H1 (cell line): Measurements from ENCODE around the gene TMEM198. TPM values are rescaled to one million over a fixed set of nuclear protein-coding genes. Genes with fewer than 3 reads are reported as not detected.

Experiments used
- CTCF ChIA-PET: fragments of 300-600 bp; sonication (Branson Sonifier 250); formaldehyde crosslinking; loops from one replicate; lab custom pipeline; 2021; ENCODE audit not compliant: partially characterized antibody; lab: Charles Lee
- POLR2A ChIA-PET: fragments of 300-600 bp; sonication (Branson Sonifier 250); formaldehyde crosslinking; loops from one replicate; lab custom pipeline; 2021; ENCODE audit warnings: inconsistent platforms; ENCODE audit not compliant: partially characterized antibody; lab: Charles Lee
- DNase-seq, 2 experiments: peaks; one replicate each; pipeline versions ENCODE4 v3.0.0 to v3.0.0-alpha.2; 2010 to 2022; ENCODE audit warnings: low spot score in 2 of 2, low read depth in 1 of 2, mixed read lengths in 1 of 2
- FAIRE-seq: peaks from 2 replicates; lab custom pipeline; 2011; peaks lifted over from hg19 to GRCh38; lab: Jason Lieb, UNC
- H2AFZ ChIP-seq: 2 replicates; pipeline ENCODE4 v1.8.1; 2012; ENCODE audit warnings: low read length, inconsistent platforms
- H2AK5ac ChIP-seq: 2 replicates; pipeline ENCODE4 v1.6.1; 2013; ENCODE audit warnings: low read depth, low read length
- H2BK120ac ChIP-seq: replicated peaks from 2 replicates; pipeline ENCODE3; 2013; ENCODE audit warnings: low read depth, low read length, inconsistent platforms
- H2BK12ac ChIP-seq: 2 replicates; pipeline ENCODE4 v1.6.1; 2013; ENCODE audit warnings: low read depth, low read length
- H2BK15ac ChIP-seq: 2 replicates; pipeline ENCODE4 v1.6.1; 2013; ENCODE audit warnings: low read length
- H2BK20ac ChIP-seq: 2 replicates; pipeline ENCODE4 v1.6.1; 2013; ENCODE audit warnings: low read length
- H2BK5ac ChIP-seq: 2 replicates; pipeline ENCODE4 v1.6.1; 2013; ENCODE audit warnings: low read depth, low read length
- H3K14ac ChIP-seq: 2 replicates; pipeline ENCODE4 v1.6.1; 2013; ENCODE audit warnings: inconsistent platforms; ENCODE audit not compliant: insufficient read length
- H3K18ac ChIP-seq: 2 replicates; pipeline ENCODE4 v1.6.1; 2013; ENCODE audit warnings: low read length; ENCODE audit errors: extremely low read depth
- H3K23ac ChIP-seq: 2 replicates; pipeline ENCODE4 v1.6.1; 2013; ENCODE audit warnings: inconsistent platforms; ENCODE audit not compliant: insufficient read length
- H3K23me2 ChIP-seq: 2 replicates; pipeline ENCODE4 v1.6.1; 2013; ENCODE audit warnings: low read depth, low read length
- H3K27ac ChIP-seq: 2 replicates; pipeline ENCODE4 v1.6.1; 2011; ENCODE audit warnings: low read depth, low read length, inconsistent platforms
- H3K27me3 ChIP-seq, 4 experiments: replicated peaks in 1 of 4; 1 replicate in 1 of 4; 2 replicates in 3 of 4; pipeline versions ENCODE4 v1.6.1 to v1.8.1; 2011 to 2013; ENCODE audit warnings: low read length in 3 of 4, mild to moderate bottlenecking in 3 of 4, inconsistent platforms in 2 of 4, mixed read lengths in 2 of 4, moderate library complexity in 1 of 4; ENCODE audit not compliant: control insufficient read depth in 3 of 4, insufficient read depth in 3 of 4; ENCODE audit errors: extremely low read depth in 1 of 4
- H3K36me3 ChIP-seq, 4 experiments: 2 replicates each; pipeline versions ENCODE4 v1.6.1 to v1.8.1; 2011 to 2013; ENCODE audit warnings: mild to moderate bottlenecking in 4 of 4, low read length in 3 of 4, moderate library complexity in 2 of 4, control low read depth in 1 of 4, inconsistent platforms in 1 of 4; ENCODE audit not compliant: insufficient read depth in 4 of 4, control insufficient read depth in 2 of 4
- H3K4ac ChIP-seq: replicated peaks from 2 replicates; pipeline ENCODE3; 2013; ENCODE audit warnings: low read length, low read depth, mixed read lengths, inconsistent platforms; ENCODE audit not compliant: insufficient read length
- H3K4me1 ChIP-seq, 4 experiments: replicated peaks in 1 of 4; 1 replicate in 1 of 4; 2 replicates in 3 of 4; pipeline versions ENCODE4 v1.6.1 to v1.8.1; 2011 to 2013; ENCODE audit warnings: low read length in 3 of 4, inconsistent platforms in 2 of 4, mixed read lengths in 1 of 4; ENCODE audit not compliant: insufficient read depth in 4 of 4, control insufficient read depth in 3 of 4
- H3K4me2 ChIP-seq, 2 experiments: 2 replicates each; pipeline versions ENCODE4 v1.6.1 to v1.8.1; 2011 to 2013; ENCODE audit warnings: low read depth in 2 of 2, low read length in 2 of 2, control low read depth in 1 of 2, inconsistent platforms in 1 of 2, mild to moderate bottlenecking in 1 of 2; ENCODE audit not compliant: insufficient read depth in 1 of 2
- H3K4me3 ChIP-seq, 4 experiments: fragments of 200-600, 300-600 bp in 1 of 4; sonication (generic), shearing (Covaris generic), sonication (Bioruptor Twin) in 1 of 4; 2 replicates each; pipeline versions ENCODE4 v1.5.1 to v1.8.1; 2011 to 2016; ENCODE audit warnings: low read length in 4 of 4, low read depth in 3 of 4, control low read depth in 2 of 4, inconsistent platforms in 2 of 4, mild to moderate bottlenecking in 2 of 4, mixed read lengths in 1 of 4, moderate library complexity in 1 of 4; ENCODE audit not compliant: insufficient read depth in 2 of 4; ENCODE audit errors: extremely low read depth in 1 of 4
- H3K56ac ChIP-seq: replicated peaks from 2 replicates; pipeline ENCODE3; 2013; ENCODE audit warnings: low read depth, mild to moderate bottlenecking, mixed read lengths, low read length, inconsistent platforms; ENCODE audit not compliant: insufficient read length
- H3K79me1 ChIP-seq: 2 replicates; pipeline ENCODE4 v1.6.1; 2013; ENCODE audit warnings: low read depth, low read length, control low read depth
- H3K79me2 ChIP-seq, 2 experiments: 2 replicates each; pipeline versions ENCODE4 v1.6.1 to v1.8.1; 2012 to 2013; ENCODE audit warnings: low read length in 2 of 2, mild to moderate bottlenecking in 2 of 2, inconsistent platforms in 1 of 2; ENCODE audit not compliant: insufficient read depth in 2 of 2, control insufficient read depth in 1 of 2
- H3K9ac ChIP-seq, 4 experiments: replicated peaks in 1 of 4; 1 replicate in 1 of 4; 2 replicates in 3 of 4; pipeline versions ENCODE4 v1.6.1 to v1.8.1; 2011 to 2013; ENCODE audit warnings: low read depth in 3 of 4, low read length in 3 of 4, control low read depth in 2 of 4, mild to moderate bottlenecking in 2 of 4, moderate library complexity in 2 of 4, inconsistent platforms in 1 of 4; ENCODE audit errors: extremely low read depth in 1 of 4
- H3K9me3 ChIP-seq, 2 experiments: 2 replicates each; pipeline versions ENCODE4 v1.6.1 to v1.8.1; 2012 to 2013; ENCODE audit warnings: mild to moderate bottlenecking in 2 of 2, moderate library complexity in 2 of 2, control low read depth in 1 of 2, inconsistent platforms in 1 of 2, low read depth in 1 of 2, low read length in 1 of 2, mixed read lengths in 1 of 2; ENCODE audit not compliant: insufficient read depth in 2 of 2
- H4K20me1 ChIP-seq, 2 experiments: replicated peaks in 1 of 2; 2 replicates each; pipeline versions ENCODE3 to v1.8.1; 2011 to 2013; ENCODE audit warnings: inconsistent platforms in 2 of 2, low read length in 2 of 2, mild to moderate bottlenecking in 1 of 2; ENCODE audit not compliant: insufficient read depth in 2 of 2, control insufficient read depth in 1 of 2
- H4K5ac ChIP-seq: 2 replicates; pipeline ENCODE4 v1.6.1; 2013; ENCODE audit warnings: low read length, low read depth, mixed read lengths, inconsistent platforms; ENCODE audit not compliant: insufficient read length
- H4K8ac ChIP-seq: 2 replicates; pipeline ENCODE4 v1.8.0; 2013; ENCODE audit warnings: mild to moderate bottlenecking, moderate library complexity, low read length, inconsistent platforms; ENCODE audit not compliant: insufficient read depth; ENCODE audit errors: extremely low read depth
- H4K91ac ChIP-seq: replicated peaks from 2 replicates; pipeline ENCODE3; 2013; ENCODE audit warnings: low read length, mixed read lengths, inconsistent platforms; ENCODE audit not compliant: insufficient read length
- BRCA1 ChIP-seq: IDR thresholded peaks from 2 replicates; pipeline ENCODE4 v1.6.1; 2012; ENCODE audit warnings: low read depth, low read length, improper control_type of control experiment
- CTBP2 ChIP-seq: IDR thresholded peaks from 2 replicates; pipeline ENCODE4 v1.7.0; 2011; ENCODE audit warnings: borderline replicate concordance, mild to moderate bottlenecking, moderate library complexity, mixed read lengths, low read length; ENCODE audit not compliant: insufficient read depth, insufficient read length
- GABPA ChIP-seq: IDR thresholded peaks from 2 replicates; pipeline ENCODE4 v1.6.1; 2011; ENCODE audit warnings: mild to moderate bottlenecking, low read length, moderate library complexity, borderline replicate concordance; ENCODE audit not compliant: insufficient read depth
- HDAC6 ChIP-seq: IDR thresholded peaks from one replicate; pipeline ENCODE4 v1.7.1; 2012; ENCODE audit warnings: low read depth, mild to moderate bottlenecking, inconsistent platforms, low read length, moderate library complexity
- JUND ChIP-seq: IDR thresholded peaks from 2 replicates; pipeline ENCODE4 v1.6.1; 2011; ENCODE audit warnings: mild to moderate bottlenecking, improper control_type of control experiment, low read length
- KDM5A ChIP-seq: fragments of 200-600 bp; IDR thresholded peaks from 2 replicates; pipeline ENCODE4 v1.7.1; 2012; ENCODE audit warnings: mild to moderate bottlenecking, low read length, inconsistent platforms, mixed read lengths
- NANOG ChIP-seq: IDR thresholded peaks from 2 replicates; pipeline ENCODE4 v1.6.1; 2011; ENCODE audit warnings: low read length, low read depth, mild to moderate bottlenecking, inconsistent platforms; ENCODE audit not compliant: insufficient read depth, poor library complexity, severe bottlenecking
- RBBP5 ChIP-seq: IDR thresholded peaks from 2 replicates; pipeline ENCODE4 v1.7.1; 2012; ENCODE audit warnings: low read depth, mild to moderate bottlenecking, inconsistent platforms, low read length, moderate library complexity, borderline replicate concordance
- RNF2 ChIP-seq: fragments of 200-900, 300-1000 bp; sonication (generic); IDR thresholded peaks from 2 replicates; pipeline ENCODE4 v1.7.1; 2016; ENCODE audit warnings: borderline replicate concordance, low read depth, mild to moderate bottlenecking, antibody characterized with exemption, low read length; ENCODE audit not compliant: poor library complexity, severe bottlenecking; ENCODE audit errors: missing control alignments
- SIN3A ChIP-seq, 2 experiments: IDR thresholded peaks in 1 of 2; conservative IDR thresholded peaks in 1 of 2; 2 replicates each; pipeline ENCODE4 v1.6.1; 2011 to 2012; ENCODE audit warnings: low read length in 2 of 2, improper control_type of control experiment in 1 of 2, low read depth in 1 of 2, mild to moderate bottlenecking in 1 of 2
- SP2 ChIP-seq: IDR thresholded peaks from 2 replicates; pipeline ENCODE4 v1.6.1; 2012; ENCODE audit warnings: mild to moderate bottlenecking, low read length, inconsistent platforms
- WGBS, 2 experiments: shearing (Covaris generic) in 1 of 2; methylation state at CpG; one replicate each; pipeline versions ENCODE4 v1.1.6 to v1.1.7; 2013 to 2015; ENCODE audit warnings: low lambda C conversion rate in 2 of 2, mixed read lengths in 2 of 2, inconsistent platforms in 1 of 2, low coverage in 1 of 2, missing lambda C conversion rate in 1 of 2; ENCODE audit not compliant: insufficient replicate concordance in 2 of 2, insufficient coverage in 1 of 2, insufficient read length in 1 of 2; ENCODE audit errors: extremely low coverage in 1 of 2, missing lambda C conversion rate in 1 of 2; 5-methylcytosine and 5-hydroxymethylcytosine counted together
- polyA plus RNA-seq, 7 experiments: library from polyadenylated mRNA; depleted of rRNA in 3 of 7; stranded (reverse) in 5 of 7; unstranded in 2 of 7; fragments of >200 nt in 5 of 7; fragments of 200-250 nt in 2 of 7; gene quantifications; 1 replicate in 5 of 7; 2 replicates in 1 of 7; 4 replicates in 1 of 7; pipeline versions ENCODE4 v1.2.1 to v1.2.3, GENCODE V29; 2011 to 2013; ENCODE audit warnings: missing spikeins in 2 of 7, mixed read lengths in 2 of 7
- total RNA-seq: library from RNA; stranded (reverse); fragmentation: NEBNext Ultra II Directional; extraction: Animal tissue kit (Norgen Biotek cat#: 25700); gene quantifications from 2 replicates; pipeline ENCODE4 v1.2.1, GENCODE V29; 2021

Gene TMEM198
- total and polyA plus RNA-seq, 2 of the 8 experiments (the other 6 are each of a cell fraction or from before 2014, with no cell fraction given): 10.2 to 10.4 TPM

- Histone ChIP-seq H2BK5ac (no peak overlapping the region), H3K4me2 (peak overlapping the region; percentile 90 to 95; a peak in 3 of 4 replicates), H2AK5ac (no peak overlapping the region), H3K4me1 (peaks cover 0 to 15% (median 8%) of the 10 kb centered on the region in 4 experiments; a peak in 6 of 7 replicates), H3K27ac (no peak overlapping the region), H2AFZ (no peak overlapping the region), H3K18ac (no peak overlapping the region), H3K79me1 (peaks cover 2% of the 10 kb centered on the region; the same call in 1 of the 2 replicates), H2BK12ac (peak overlapping the region; percentile 68; the same call in 1 of the 2 replicates), H3K9me3 (no peaks in the 10 kb centered on the region), H4K8ac (no peak overlapping the region), H3K79me2 (no peaks in the 10 kb centered on the region), H4K20me1 (peaks cover 0 to 7% of the 10 kb centered on the region in 2 experiments), H3K56ac (no peak overlapping the region), H3K23me2 (peaks cover 17% of the 10 kb centered on the region; the same call in 1 of the 2 replicates), H3K14ac (no peak overlapping the region), H3K4ac (no peak overlapping the region), H2BK120ac (no peak overlapping the region), H3K36me3 (peaks cover 0 to 13% (median 0%) of the 10 kb centered on the region in 4 experiments; a peak in 3 of 8 replicates), H3K23ac (no peak overlapping the region), H3K9ac (no peak overlapping the region), H3K4me3 (peak overlapping the region; percentile 58 to 77 (median 68); a peak in 5 of 8 replicates), H3K27me3 (peaks cover 0 to 15% (median 13%) of the 10 kb centered on the region in 4 experiments; a peak in 6 of 7 replicates), H2BK20ac (no peak overlapping the region; the same call in 1 of the 2 replicates), H4K5ac (no peak overlapping the region), H2BK15ac (peak overlapping the region; percentile 72; the same call in 1 of the 2 replicates), H4K91ac (no peak overlapping the region)
- FAIRE-seq: no peak
- CTCF ChIA-PET: interaction anchor here (0.6 to 19.7 kb wide), 8 partner anchors 6 to 174 kb away, joined by 3 to 293 read pairs (median 4); partner anchors contain the start of genes CHPF, STK11IP and TMEM198
- POLR2A ChIA-PET: interaction anchor here (0.6 to 17.5 kb wide), 9 partner anchors 8 to 134 kb away, joined by 3 to 293 read pairs (median 4); partner anchors contain the start of genes CHPF, INHA, OBSL1 and STK11IP
- DNase-seq: no peak
- WGBS, 2 experiments: 75% methylated on average over 12 of the region's 12 CpGs; no CpG with 5 or more reads in 1 of the 2 experiments
- no peak for TF ChIP-seq HDAC6
- TF ChIP-seq BRCA1: no peak
- TF ChIP-seq GABPA: no peak
- no peak for TF ChIP-seq NANOG
- TF ChIP-seq RBBP5: no peak
- TF ChIP-seq KDM5A: no peak
- no peak for TF ChIP-seq RNF2
- no peak for TF ChIP-seq SIN3A (conservative IDR thresholded peaks at IDR 0.05 in 1 of 2, IDR thresholded peaks at IDR 0.05 in 1 of 2; ENCODE audit: low read depth in 1 of 2, low read length in 2 of 2)
- no peak for TF ChIP-seq SP2
- no peak for TF ChIP-seq JUND
- TF ChIP-seq CTBP2: no peak
Observed at GRCh38 chr2:219553463-219553963, 9.7 kb downstream of the TMEM198 start.
